ENCODE results near the gene GALNTL6. TPM values are rescaled to one million over a fixed set of nuclear protein-coding genes. Genes with fewer than 3 reads are reported as not detected.

The GALNTL6 gene
- total and polyA plus RNA-seq, 3 experiments from 2014 or later, result not detected

DNA sequence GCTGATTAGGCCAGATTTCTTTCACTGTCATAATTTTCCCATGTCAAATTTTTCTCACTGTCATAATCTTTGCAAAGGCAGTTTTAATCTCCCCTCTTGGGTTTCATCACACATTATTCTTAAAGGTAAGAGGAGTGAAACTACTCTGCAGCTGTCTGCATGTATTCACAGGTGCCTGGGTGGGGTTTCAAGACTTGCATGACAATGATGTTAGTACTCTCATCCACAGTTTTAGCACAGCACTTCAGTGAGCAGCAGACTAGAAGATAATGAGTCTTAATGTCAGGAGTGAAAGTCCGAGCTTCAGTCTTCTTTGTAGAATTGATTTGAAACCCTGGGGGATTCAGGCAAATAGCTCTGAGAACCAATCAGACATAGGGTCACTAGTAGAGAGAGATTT is 1172.9 kb downstream of the GALNTL6 start:
- Mint-ChIP-seq H3K9me3 (peaks cover 6 to 10% (median 8%) of the 10 kb centered on the region in 5 donors), H3K27ac (no peak overlapping the region), H3K4me1 (no peaks in the 10 kb centered on the region), H3K27me3 (peaks cover 13 to 14% of the 10 kb centered on the region in 2 donors), H3K4me3 (no peak overlapping the region), H3K36me3 (peaks cover 0 to 4% (median 0%) of the 10 kb centered on the region in 3 donors)
- DNase-seq, result no peak
- Histone ChIP-seq H3K27ac (ENCODE audit: low read depth, low read length) (no peak overlapping the region), H3K36me3 (ENCODE audit: insufficient read depth, low read length) (no peaks in the 10 kb centered on the region), H3K27me3 (ENCODE audit: insufficient read depth, low read length, poor library complexity, severe bottlenecking) (no peaks in the 10 kb centered on the region), H3K4me1 (ENCODE audit: insufficient read depth, low read length) (no peaks in the 10 kb centered on the region), H3K9me3 (ENCODE audit: low read length) (no peaks in the 10 kb centered on the region), H3K4me3 (ENCODE audit: low read length) (no peak overlapping the region)
- ChIA-PET CTCF (no interaction called here), POLR2A (no interaction called here)

DNA sequence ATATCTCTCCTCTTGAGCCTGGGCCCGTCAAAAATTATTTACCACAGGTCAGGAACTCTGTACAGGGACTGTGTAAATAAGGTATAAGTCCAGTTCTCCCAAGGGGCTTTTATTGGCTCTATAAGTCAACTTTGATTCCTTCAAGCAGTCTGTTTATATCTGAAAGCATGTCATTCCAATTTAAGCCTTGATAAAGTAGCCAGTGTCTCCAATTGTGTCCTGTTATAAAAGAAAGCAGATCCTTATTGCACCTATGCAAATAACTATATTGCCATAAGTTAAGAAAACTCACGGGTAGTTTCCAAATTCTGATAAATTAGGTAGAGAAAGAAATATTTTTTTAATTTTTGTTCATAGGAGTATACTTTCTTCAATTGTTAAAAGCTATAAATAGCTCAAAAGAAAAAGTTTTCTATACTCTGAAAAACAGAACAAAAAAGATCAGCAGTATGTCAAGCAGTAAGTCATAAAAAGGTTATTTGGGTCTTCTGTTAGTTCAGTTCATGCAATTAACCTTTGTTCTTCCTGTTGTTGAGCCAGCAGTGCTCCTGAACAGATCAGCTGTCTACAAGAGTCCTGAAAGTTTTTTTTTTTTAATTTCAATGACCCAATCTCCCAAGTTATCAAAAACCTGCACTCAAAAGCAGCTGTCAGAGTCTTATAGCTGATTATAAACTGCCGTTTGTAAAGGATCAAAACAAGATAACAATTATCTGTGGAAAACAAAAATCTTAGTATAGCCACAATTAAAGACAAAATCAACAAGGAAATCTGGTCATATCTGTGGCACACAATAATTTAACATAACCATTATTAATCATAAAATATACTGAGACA is 1177.0 kb downstream of the GALNTL6 start:
- ChIA-PET CTCF (no interaction called here), POLR2A (no interaction called here)
- no peaks in the 10 kb centered on the region for H3K36me3 ChIP-seq (ENCODE audit: insufficient read depth, low read length)
- H3K4me1 ChIP-seq (ENCODE audit: insufficient read depth, low read length), result no peaks in the 10 kb centered on the region
- H3K4me1 Mint-ChIP-seq, result no peaks in the 10 kb centered on the region
- peaks cover 6 to 10% (median 8%) of the 10 kb centered on the region in 5 donors for H3K9me3 Mint-ChIP-seq
- H3K27me3 ChIP-seq (ENCODE audit: insufficient read depth, low read length, poor library complexity, severe bottlenecking), result no peaks in the 10 kb centered on the region
- no peak overlapping the region for H3K4me3 ChIP-seq (ENCODE audit: low read length)
- no peak overlapping the region for H3K27ac ChIP-seq (ENCODE audit: low read depth, low read length)
- no peak overlapping the region for H3K27ac Mint-ChIP-seq
- DNase-seq, result no peak
- H3K4me3 Mint-ChIP-seq, result no peak overlapping the region
- H3K27me3 Mint-ChIP-seq, result peaks cover 5 to 8% of the 10 kb centered on the region in 2 donors
- H3K9me3 ChIP-seq (ENCODE audit: low read length), result no peaks in the 10 kb centered on the region
- peaks cover 0 to 4% (median 0%) of the 10 kb centered on the region in 3 donors for H3K36me3 Mint-ChIP-seq

DNA sequence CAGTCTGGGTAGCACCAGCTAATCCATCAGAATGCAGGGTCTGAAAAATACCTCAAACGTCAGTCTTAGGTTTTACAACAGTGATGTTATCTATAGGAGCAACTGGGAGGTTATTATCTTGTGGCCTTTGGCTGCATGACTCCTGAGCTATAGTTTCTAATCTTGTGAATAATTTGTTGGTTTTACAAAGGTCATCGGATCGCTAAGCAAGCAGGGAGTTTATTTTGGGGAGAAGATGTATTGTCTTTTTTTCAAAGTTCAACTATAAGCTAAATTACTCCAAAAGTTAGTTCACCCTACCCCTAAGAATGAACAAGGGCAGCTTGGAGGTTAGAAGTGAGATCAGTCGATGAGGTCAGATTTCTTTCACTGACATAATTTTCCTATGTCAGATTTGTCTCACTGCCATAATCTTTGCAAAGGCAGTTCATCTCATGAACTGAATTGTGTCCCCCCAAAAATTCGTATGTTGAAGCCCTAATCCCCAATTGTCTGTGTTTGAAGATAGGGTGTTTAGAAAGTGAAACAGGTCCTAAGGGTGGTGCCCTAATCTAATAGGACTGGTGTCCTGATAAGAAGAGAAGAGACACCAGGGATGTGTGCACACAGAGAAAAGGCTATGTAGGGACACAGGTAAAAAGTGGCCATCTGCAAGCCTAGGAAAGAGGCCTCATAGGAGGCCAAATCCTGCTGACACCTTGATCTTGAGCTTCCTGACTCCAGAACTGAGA is 1179.6 kb downstream of the GALNTL6 start:
- POLR2A ChIA-PET, result no interaction called here
- H3K27me3 Mint-ChIP-seq, result peaks cover 8 to 25% of the 10 kb centered on the region in 2 donors
- no peaks in the 10 kb centered on the region for H3K4me1 ChIP-seq (ENCODE audit: insufficient read depth, low read length)
- DNase-seq, result no peak
- H3K4me1 Mint-ChIP-seq, result no peaks in the 10 kb centered on the region
- CTCF ChIA-PET, result interaction anchor here (1.5 kb wide), 1 partner anchor 21 kb away, joined by 4 read pairs; no protein-coding TSS in a partner anchor
- peaks cover 0 to 4% (median 0%) of the 10 kb centered on the region in 3 donors for H3K36me3 Mint-ChIP-seq
- H3K27me3 ChIP-seq (ENCODE audit: insufficient read depth, low read length, poor library complexity, severe bottlenecking), result no peaks in the 10 kb centered on the region
- H3K9me3 ChIP-seq (ENCODE audit: low read length), result no peaks in the 10 kb centered on the region
- no peak overlapping the region for H3K27ac Mint-ChIP-seq
- no peak overlapping the region for H3K4me3 Mint-ChIP-seq
- H3K9me3 Mint-ChIP-seq, result peaks cover 4 to 10% (median 6%) of the 10 kb centered on the region in 5 donors
- H3K27ac ChIP-seq (ENCODE audit: low read depth, low read length), result no peak overlapping the region
- no peak overlapping the region for H3K4me3 ChIP-seq (ENCODE audit: low read length)
- H3K36me3 ChIP-seq (ENCODE audit: insufficient read depth, low read length), result no peaks in the 10 kb centered on the region

DNA sequence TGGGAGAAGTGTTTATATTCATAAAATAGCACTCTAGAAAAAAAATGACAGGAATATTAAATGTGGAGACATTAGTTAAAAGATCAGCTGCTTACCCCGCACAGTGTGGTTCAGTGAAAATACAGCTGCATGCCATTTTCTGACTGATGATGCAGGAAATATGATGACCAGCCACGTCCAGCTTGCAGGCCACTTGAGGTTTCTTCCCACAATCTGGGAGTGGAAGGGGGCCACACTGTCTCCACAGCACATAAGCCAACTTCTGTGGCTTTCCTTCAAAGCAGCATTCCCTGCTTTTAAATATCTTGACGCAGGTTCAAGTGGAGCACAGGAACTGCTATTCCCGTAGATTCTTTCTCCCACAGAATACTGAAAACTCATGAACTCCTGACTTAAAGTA is 1182.0 kb downstream of the GALNTL6 start:
- Mint-ChIP-seq H3K36me3 (no peaks in the 10 kb centered on the region), H3K4me1 (no peaks in the 10 kb centered on the region), H3K9me3 (no peaks in the 10 kb centered on the region), H3K27ac (no peak overlapping the region), H3K27me3 (peaks cover 10 to 41% of the 10 kb centered on the region in 2 donors), H3K4me3 (no peak overlapping the region)
- Histone ChIP-seq H3K27ac (ENCODE audit: low read depth, low read length) (no peak overlapping the region), H3K4me3 (ENCODE audit: low read length) (no peak overlapping the region), H3K9me3 (ENCODE audit: low read length) (no peaks in the 10 kb centered on the region), H3K27me3 (ENCODE audit: insufficient read depth, low read length, poor library complexity, severe bottlenecking) (no peaks in the 10 kb centered on the region), H3K4me1 (ENCODE audit: insufficient read depth, low read length) (no peaks in the 10 kb centered on the region), H3K36me3 (ENCODE audit: insufficient read depth, low read length) (no peaks in the 10 kb centered on the region)
- no peak for DNase-seq
- ChIA-PET POLR2A (no interaction called here), CTCF (no interaction called here)

DNA sequence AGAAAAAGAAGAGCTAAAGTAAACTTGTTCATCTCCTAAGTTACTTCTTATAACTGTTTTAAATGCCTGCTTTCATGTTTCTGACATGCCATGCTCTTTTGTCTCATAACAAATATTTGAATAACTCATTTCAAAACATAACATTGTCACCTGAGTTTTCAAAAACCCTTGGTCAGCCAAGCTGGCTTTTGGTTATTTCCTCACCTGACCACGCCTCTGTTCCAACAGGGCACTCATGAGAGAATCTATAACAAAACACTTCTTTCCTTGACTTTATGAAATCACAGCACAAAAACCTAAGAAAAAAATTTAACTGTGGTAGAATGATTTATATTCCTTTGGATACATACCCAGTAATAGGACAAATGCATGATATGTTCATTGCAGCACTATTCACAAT is 1182.5 kb downstream of the GALNTL6 start:
- no peaks in the 10 kb centered on the region for H3K36me3 ChIP-seq (ENCODE audit: insufficient read depth, low read length)
- no peak overlapping the region for H3K27ac ChIP-seq (ENCODE audit: low read depth, low read length)
- CTCF ChIA-PET, result no interaction called here
- Mint-ChIP-seq H3K27me3 (peaks cover 13 to 41% of the 10 kb centered on the region in 2 donors), H3K4me3 (no peak overlapping the region), H3K27ac (no peak overlapping the region), H3K36me3 (no peaks in the 10 kb centered on the region), H3K4me1 (no peaks in the 10 kb centered on the region), H3K9me3 (no peaks in the 10 kb centered on the region)
- H3K27me3 ChIP-seq (ENCODE audit: insufficient read depth, low read length, poor library complexity, severe bottlenecking), result no peaks in the 10 kb centered on the region
- DNase-seq, result no peak
- no peak overlapping the region for H3K4me3 ChIP-seq (ENCODE audit: low read length)
- POLR2A ChIA-PET, result no interaction called here
- H3K4me1 ChIP-seq (ENCODE audit: insufficient read depth, low read length), result no peaks in the 10 kb centered on the region
- H3K9me3 ChIP-seq (ENCODE audit: low read length), result no peaks in the 10 kb centered on the region

DNA sequence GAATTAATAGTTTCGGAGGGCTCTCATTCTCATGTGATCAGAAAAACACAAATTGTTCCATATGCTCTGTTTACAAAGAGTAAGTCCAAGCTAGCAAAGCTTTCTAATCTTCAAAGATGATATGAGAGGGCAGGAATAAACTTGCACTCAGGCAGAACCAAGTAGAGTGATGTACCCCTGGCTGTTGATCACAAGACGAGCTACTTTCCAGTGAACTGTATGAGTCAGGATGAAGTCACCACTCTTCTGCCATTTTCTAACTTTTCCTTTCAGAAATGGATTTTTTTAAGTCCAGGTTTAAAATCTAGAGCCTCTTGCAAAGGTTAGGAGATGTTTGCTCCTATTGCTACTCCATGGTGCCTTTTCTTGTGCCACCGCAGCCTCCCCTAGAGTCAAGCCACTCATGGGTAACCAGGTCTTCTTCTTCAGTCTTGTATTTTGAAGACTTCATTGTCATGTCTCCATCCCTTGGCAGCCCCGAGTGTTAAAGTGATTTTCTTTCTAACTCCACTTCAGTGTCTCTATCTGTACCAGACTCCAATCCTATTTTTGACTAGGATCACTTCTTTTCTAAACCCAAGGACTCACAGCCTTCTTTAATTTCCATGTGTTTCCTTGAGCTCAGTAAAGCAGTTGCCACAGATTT is 1183.5 kb downstream of the GALNTL6 start:
- no peak overlapping the region for H3K27ac Mint-ChIP-seq
- no peak overlapping the region for H3K4me3 ChIP-seq (ENCODE audit: low read length)
- CTCF ChIA-PET, result no interaction called here
- H3K27me3 ChIP-seq (ENCODE audit: insufficient read depth, low read length, poor library complexity, severe bottlenecking), result no peaks in the 10 kb centered on the region
- POLR2A ChIA-PET, result no interaction called here
- H3K4me1 ChIP-seq (ENCODE audit: insufficient read depth, low read length), result no peaks in the 10 kb centered on the region
- H3K36me3 ChIP-seq (ENCODE audit: insufficient read depth, low read length), result no peaks in the 10 kb centered on the region
- DNase-seq, result no peak
- no peaks in the 10 kb centered on the region for H3K36me3 Mint-ChIP-seq
- H3K27ac ChIP-seq (ENCODE audit: low read depth, low read length), result no peak overlapping the region
- no peaks in the 10 kb centered on the region for H3K9me3 ChIP-seq (ENCODE audit: low read length)
- no peaks in the 10 kb centered on the region for H3K9me3 Mint-ChIP-seq
- H3K27me3 Mint-ChIP-seq, result peaks cover 13 to 41% of the 10 kb centered on the region in 2 donors
- no peaks in the 10 kb centered on the region for H3K4me1 Mint-ChIP-seq
- H3K4me3 Mint-ChIP-seq, result no peak overlapping the region

DNA sequence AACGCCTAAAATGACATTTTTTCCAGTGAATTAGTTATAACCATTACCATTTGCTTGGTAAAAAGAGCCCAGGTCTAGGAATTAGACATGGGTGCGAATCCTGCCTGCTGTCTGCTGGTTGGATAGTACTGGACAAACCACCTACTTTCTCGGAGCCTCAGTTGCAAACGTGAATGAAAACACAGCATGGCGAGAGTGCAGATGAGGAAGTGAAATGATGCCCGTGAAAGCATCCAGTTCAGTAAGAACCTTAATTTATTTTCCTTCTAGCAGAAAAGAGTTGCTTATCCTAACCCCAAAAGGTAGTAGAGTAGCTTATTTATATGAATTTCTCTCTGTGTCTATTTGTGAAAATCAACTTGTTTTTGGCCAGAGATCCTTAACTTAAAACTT is 1184.0 kb downstream of the GALNTL6 start:
- Histone ChIP-seq H3K36me3 (ENCODE audit: insufficient read depth, low read length) (no peaks in the 10 kb centered on the region), H3K27ac (ENCODE audit: low read depth, low read length) (peak overlapping the region; percentile 35), H3K4me3 (ENCODE audit: low read length) (no peak overlapping the region), H3K9me3 (ENCODE audit: low read length) (no peaks in the 10 kb centered on the region), H3K4me1 (ENCODE audit: insufficient read depth, low read length) (no peaks in the 10 kb centered on the region), H3K27me3 (ENCODE audit: insufficient read depth, low read length, poor library complexity, severe bottlenecking) (no peaks in the 10 kb centered on the region)
- no peak overlapping the region for H3K27ac Mint-ChIP-seq
- no peak overlapping the region for H3K4me3 Mint-ChIP-seq
- no peak for DNase-seq
- POLR2A ChIA-PET, result no interaction called here
- no peaks in the 10 kb centered on the region for H3K4me1 Mint-ChIP-seq
- H3K27me3 Mint-ChIP-seq, result peaks cover 13 to 38% of the 10 kb centered on the region in 2 donors
- CTCF ChIA-PET, result no interaction called here
- no peaks in the 10 kb centered on the region for H3K36me3 Mint-ChIP-seq
- H3K9me3 Mint-ChIP-seq, result no peaks in the 10 kb centered on the region

DNA sequence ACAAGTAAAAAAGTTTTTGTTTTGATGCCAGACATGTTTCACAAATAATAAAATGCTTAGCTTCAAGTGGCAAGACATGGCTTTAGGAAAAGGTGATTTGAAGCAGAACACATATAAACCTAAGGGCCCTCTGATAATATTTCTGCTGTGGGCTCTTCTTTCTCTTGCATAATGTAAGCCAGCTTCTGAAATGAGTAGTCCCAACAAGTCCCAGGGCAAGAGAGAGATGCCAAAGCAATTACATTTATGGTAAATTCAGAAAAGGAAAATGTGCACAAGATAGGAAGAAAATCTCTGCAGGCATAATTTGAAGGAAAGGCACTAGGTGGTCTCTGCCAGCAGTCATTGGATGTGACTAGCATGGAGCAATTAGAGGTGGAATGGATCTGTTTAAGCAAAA is 1184.7 kb downstream of the GALNTL6 start:
- ChIA-PET CTCF (no interaction called here), POLR2A (no interaction called here)
- DNase-seq, result no peak

More for the DNA sequence above, 1184.7 kb downstream of the GALNTL6 start:
- Mint-ChIP-seq H3K9me3 (no peaks in the 10 kb centered on the region), H3K4me1 (no peaks in the 10 kb centered on the region), H3K27ac (no peak overlapping the region), H3K27me3 (peaks cover 13 to 38% of the 10 kb centered on the region in 2 donors), H3K4me3 (no peak overlapping the region), H3K36me3 (no peaks in the 10 kb centered on the region)
- H3K36me3 ChIP-seq (ENCODE audit: insufficient read depth, low read length), result no peaks in the 10 kb centered on the region
- H3K27ac ChIP-seq (ENCODE audit: low read depth, low read length), result peak overlapping the region; percentile 35
- H3K27me3 ChIP-seq (ENCODE audit: insufficient read depth, low read length, poor library complexity, severe bottlenecking), result no peaks in the 10 kb centered on the region
- no peaks in the 10 kb centered on the region for H3K9me3 ChIP-seq (ENCODE audit: low read length)
- no peaks in the 10 kb centered on the region for H3K4me1 ChIP-seq (ENCODE audit: insufficient read depth, low read length)
- no peak overlapping the region for H3K4me3 ChIP-seq (ENCODE audit: low read length)

All from CD8-positive, alpha-beta memory T cell (primary cell).